RWPE2 (cell line): ENCODE measurements around the gene CENPQ.
"Not testable (repeated sequence)": the region's sequence is repeated elsewhere in the genome, so short reads cannot be mapped to it uniquely, and the experiment has no call there.

ENCODE experiments used
- ATAC-seq: fragments of 200-7000 bp; cut with Tn5 transposase; 3 replicates; pipeline ENCODE4 v1.9.1; 2021; ENCODE audit warnings: low read depth
- DNase-seq: peaks from one replicate; pipeline ENCODE4 v3.0.0-alpha.2; 2020; ENCODE audit warnings: low spot score
- H3K27ac ChIP-seq: fragments of 450-650 bp; 2 replicates; pipeline ENCODE4 v1.5.1; 2017; ENCODE audit warnings: mild to moderate bottlenecking; ENCODE audit not compliant: poor library complexity, severe bottlenecking
- H3K27me3 ChIP-seq: fragments of 250-450 bp; sonication (Bioruptor Pico); 2 replicates; pipeline ENCODE4 v1.5.1; 2021; ENCODE audit warnings: mild to moderate bottlenecking, moderate library complexity; ENCODE audit not compliant: insufficient read depth, poor library complexity, severe bottlenecking
- H3K36me3 ChIP-seq: fragments of 250-450 bp; sonication (Bioruptor Pico); 2 replicates; pipeline ENCODE4 v1.5.1; 2020; ENCODE audit warnings: low read depth, mild to moderate bottlenecking, moderate library complexity
- H3K4me1 ChIP-seq: fragments of 250-450 bp; sonication (Bioruptor Pico); 2 replicates; pipeline ENCODE4 v1.5.1; 2021; ENCODE audit warnings: mild to moderate bottlenecking, moderate library complexity; ENCODE audit not compliant: insufficient read depth, poor library complexity, severe bottlenecking
- H3K4me3 ChIP-seq: fragments of 250-450 bp; sonication (Bioruptor Pico); 2 replicates; pipeline ENCODE4 v1.5.1; 2021; ENCODE audit warnings: mild to moderate bottlenecking, moderate library complexity; ENCODE audit not compliant: severe bottlenecking
- H3K9me3 ChIP-seq: fragments of 250-450 bp; sonication (Bioruptor Pico); 2 replicates; pipeline ENCODE4 v1.5.1; 2021; ENCODE audit warnings: mild to moderate bottlenecking, moderate library complexity; ENCODE audit not compliant: severe bottlenecking
- CTCF ChIP-seq: fragments of 450-650 bp; IDR thresholded peaks from one replicate; pipeline ENCODE4 v1.5.1; 2017; ENCODE audit warnings: mild to moderate bottlenecking, moderate library complexity; ENCODE audit not compliant: poor library complexity, severe bottlenecking

Gene CENPQ

DNA sequence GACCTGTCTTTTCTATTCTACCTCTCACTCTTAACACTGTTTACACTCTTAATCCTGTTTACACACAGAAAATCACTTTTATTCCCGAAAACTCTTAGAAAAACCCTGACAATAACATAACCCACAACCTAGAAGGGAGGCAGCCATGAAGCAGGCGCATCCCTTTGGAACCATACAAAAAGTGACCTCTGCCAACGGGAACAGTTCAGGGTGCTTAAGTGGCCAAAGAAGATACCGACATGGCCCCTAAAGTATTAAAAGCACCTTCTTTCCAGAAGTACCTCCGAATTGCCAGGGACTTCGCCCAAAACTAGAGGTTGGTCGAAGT is 607 bp upstream of the CENPQ start:
- Histone ChIP-seq H3K4me3 (peak overlapping the region; percentile 69), H3K27ac (peak overlapping the region; percentile 42), H3K36me3 (peaks cover 19% of the 10 kb centered on the region), H3K9me3 (no peaks in the 10 kb centered on the region), H3K4me1 (peaks cover 12% of the 10 kb centered on the region), H3K27me3 (no peaks in the 10 kb centered on the region)
- DNase-seq: no peak
- TF ChIP-seq CTCF: no peak
- peak; percentile 28 for ATAC-seq

DNA sequence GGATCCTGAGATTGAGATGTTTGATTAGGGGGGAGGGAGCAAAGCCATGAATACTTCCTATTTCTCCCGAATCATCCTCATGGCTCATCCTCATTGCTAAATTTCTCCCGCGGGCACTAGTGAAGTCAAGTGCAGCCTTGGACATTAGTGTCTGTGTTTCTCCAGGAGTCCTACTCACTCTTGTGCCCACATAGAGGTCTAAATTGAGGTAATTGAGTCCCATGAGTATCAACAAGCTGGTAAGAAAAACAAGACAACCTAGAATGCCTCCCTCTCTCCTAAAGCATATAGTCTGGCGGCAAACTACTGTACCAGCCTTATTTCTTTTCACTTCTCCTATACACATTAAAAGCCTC is 420 bp downstream of the CENPQ start:
- DNase-seq (no peak), ATAC-seq (peak; percentile 30; the same call in 2 of the 3 replicates)
- Histone ChIP-seq H3K27me3 (no peaks in the 10 kb centered on the region), H3K9me3 (no peaks in the 10 kb centered on the region), H3K36me3 (peaks cover 9% of the 10 kb centered on the region), H3K4me1 (peaks cover 12% of the 10 kb centered on the region), H3K27ac (peak overlapping the region; percentile 42), H3K4me3 (peak overlapping the region; percentile 69)
- TF ChIP-seq CTCF: no peak

GRCh38 chr6:49464691-49465090 is 1.5 kb downstream of the CENPQ start:
- H3K4me3 ChIP-seq: no peak overlapping the region
- peaks cover 12% of the 10 kb centered on the region for H3K4me1 ChIP-seq
- H3K36me3 ChIP-seq: 0 out of 2 replicates have a peak, but pooled peaks cover 3% of the 10 kb centered on the region
- TF ChIP-seq CTCF: no peak
- ATAC-seq: no peak
- H3K27me3 ChIP-seq: no peaks in the 10 kb centered on the region
- H3K27ac ChIP-seq: no peak overlapping the region
- no peak for DNase-seq
- H3K9me3 ChIP-seq: no peaks in the 10 kb centered on the region

DNA sequence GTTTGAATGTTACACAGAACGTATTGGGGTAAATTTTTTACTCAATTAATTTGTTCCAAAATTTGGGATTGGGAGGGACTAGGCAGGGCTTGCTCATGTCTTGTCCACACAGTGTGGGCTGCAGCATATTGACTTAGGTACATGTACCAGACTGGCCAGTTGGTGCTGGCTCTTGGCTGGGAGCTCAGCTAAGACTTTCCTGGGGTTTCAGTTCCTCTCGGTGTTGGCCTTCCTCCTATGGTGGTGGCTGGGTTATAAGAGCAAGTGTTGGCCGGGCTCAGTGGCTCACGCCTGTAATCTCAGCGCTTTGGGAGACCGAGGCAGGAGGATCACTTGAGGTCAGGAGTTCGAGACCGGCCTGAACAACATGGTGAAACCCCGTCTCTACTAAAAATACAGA is 4.9 kb downstream of the CENPQ start:
- Histone ChIP-seq H3K4me1 (peaks cover 7% of the 10 kb centered on the region), H3K27me3 (no peaks in the 10 kb centered on the region), H3K9me3 (no peaks in the 10 kb centered on the region), H3K27ac (no peak overlapping the region), H3K36me3 (peaks cover 29% of the 10 kb centered on the region), H3K4me3 (no peak overlapping the region)
- TF ChIP-seq CTCF: no peak
- DNase-seq (no peak), ATAC-seq (no peak)

DNA sequence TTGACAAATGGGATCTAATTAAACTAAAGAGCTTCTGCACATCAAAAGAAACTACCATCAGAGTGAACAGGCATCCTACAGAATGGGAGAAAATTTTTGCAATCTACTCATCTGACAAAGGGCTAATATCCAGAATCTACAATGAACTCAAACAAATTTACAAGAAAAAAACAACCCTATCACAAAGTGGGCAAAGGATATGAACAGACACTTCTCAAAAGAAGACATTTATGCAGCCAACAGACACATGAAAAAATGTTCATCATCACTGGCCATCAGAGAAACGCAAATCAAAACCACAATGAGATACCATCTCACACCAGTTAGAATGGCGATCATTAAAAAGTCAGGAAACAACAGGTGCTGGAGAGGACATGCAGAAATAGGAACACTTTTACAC is 13.4 kb downstream of the CENPQ start:
- H3K27ac ChIP-seq, DNase-seq, H3K4me1 ChIP-seq, ATAC-seq, H3K9me3 ChIP-seq, H3K4me3 ChIP-seq, H3K27me3 ChIP-seq: not testable (repeated sequence)
- H3K36me3 ChIP-seq: peaks cover 55% of the 10 kb centered on the region
